ENCODE measurements around the gene GUF1.

Gene GUF1, protein sequence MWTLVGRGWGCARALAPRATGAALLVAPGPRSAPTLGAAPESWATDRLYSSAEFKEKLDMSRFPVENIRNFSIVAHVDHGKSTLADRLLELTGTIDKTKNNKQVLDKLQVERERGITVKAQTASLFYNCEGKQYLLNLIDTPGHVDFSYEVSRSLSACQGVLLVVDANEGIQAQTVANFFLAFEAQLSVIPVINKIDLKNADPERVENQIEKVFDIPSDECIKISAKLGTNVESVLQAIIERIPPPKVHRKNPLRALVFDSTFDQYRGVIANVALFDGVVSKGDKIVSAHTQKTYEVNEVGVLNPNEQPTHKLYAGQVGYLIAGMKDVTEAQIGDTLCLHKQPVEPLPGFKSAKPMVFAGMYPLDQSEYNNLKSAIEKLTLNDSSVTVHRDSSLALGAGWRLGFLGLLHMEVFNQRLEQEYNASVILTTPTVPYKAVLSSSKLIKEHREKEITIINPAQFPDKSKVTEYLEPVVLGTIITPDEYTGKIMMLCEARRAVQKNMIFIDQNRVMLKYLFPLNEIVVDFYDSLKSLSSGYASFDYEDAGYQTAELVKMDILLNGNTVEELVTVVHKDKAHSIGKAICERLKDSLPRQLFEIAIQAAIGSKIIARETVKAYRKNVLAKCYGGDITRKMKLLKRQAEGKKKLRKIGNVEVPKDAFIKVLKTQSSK

GRCh38 chr4:44678094-44679041, at the start of gene GUF1:
Gene GUF1, plus strand, starts transcription at chr4:44678420. Its CDS starts 203 bp downstream, at chr4:44678623.
- peak within 1 kb of the TSS; percentile 71 to 73 for H3K4me3 ChIP-seq (replicated peaks in 1 of 2; ENCODE audit: low read depth in 2 of 2, low read length in 2 of 2)
- peak; percentile 90 to 92 for DNase-seq (ENCODE audit: low read depth in 2 of 2)
- TF ChIP-seq, protein P1, sequence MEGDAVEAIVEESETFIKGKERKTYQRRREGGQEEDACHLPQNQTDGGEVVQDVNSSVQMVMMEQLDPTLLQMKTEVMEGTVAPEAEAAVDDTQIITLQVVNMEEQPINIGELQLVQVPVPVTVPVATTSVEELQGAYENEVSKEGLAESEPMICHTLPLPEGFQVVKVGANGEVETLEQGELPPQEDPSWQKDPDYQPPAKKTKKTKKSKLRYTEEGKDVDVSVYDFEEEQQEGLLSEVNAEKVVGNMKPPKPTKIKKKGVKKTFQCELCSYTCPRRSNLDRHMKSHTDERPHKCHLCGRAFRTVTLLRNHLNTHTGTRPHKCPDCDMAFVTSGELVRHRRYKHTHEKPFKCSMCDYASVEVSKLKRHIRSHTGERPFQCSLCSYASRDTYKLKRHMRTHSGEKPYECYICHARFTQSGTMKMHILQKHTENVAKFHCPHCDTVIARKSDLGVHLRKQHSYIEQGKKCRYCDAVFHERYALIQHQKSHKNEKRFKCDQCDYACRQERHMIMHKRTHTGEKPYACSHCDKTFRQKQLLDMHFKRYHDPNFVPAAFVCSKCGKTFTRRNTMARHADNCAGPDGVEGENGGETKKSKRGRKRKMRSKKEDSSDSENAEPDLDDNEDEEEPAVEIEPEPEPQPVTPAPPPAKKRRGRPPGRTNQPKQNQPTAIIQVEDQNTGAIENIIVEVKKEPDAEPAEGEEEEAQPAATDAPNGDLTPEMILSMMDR (IDR thresholded peaks at IDR 0.05; ENCODE audit: low read depth, low read length), result no peak

GRCh38 chr4:44629280-44629866, 48.8 kb upstream of the GUF1 start:
- no peak overlapping the region for H3K4me3 ChIP-seq (replicated peaks in 1 of 2; ENCODE audit: low read depth in 2 of 2, low read length in 2 of 2)
- peak; percentile 63 to 71 for DNase-seq (ENCODE audit: low read depth in 2 of 2)
- TF ChIP-seq, protein P1 (IDR thresholded peaks at IDR 0.05; ENCODE audit: low read depth, low read length), result peak; percentile 68

DNA sequence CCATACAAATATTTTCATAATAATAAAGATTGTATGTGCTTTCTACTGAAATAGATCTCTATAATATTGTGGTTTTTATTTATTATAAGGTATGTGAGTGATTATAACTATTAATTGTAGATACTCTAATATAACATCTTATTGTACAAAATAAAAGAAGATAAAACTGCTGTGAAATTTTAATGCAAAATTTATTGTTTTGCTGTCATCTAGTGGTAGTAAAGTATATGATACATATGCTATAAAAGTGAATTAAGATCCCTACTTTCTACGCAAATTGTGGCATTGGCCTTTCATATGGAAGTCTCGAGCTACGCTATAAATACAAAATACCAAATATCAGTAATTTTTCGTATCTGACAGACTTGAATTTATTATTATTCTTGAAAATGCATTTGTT, 46.1 kb upstream of the GUF1 start:
- no peak for DNase-seq (ENCODE audit: low read depth in 2 of 2)
- TF ChIP-seq, protein P1 (IDR thresholded peaks at IDR 0.05; ENCODE audit: low read depth, low read length), result peak; percentile 14
- H3K4me3 ChIP-seq (replicated peaks in 1 of 2; ENCODE audit: low read depth in 2 of 2, low read length in 2 of 2), result no peak overlapping the region

GRCh38 chr4:44632733-44633132, 45.5 kb upstream of the GUF1 start:
- no peak overlapping the region for H3K4me3 ChIP-seq (replicated peaks in 1 of 2; ENCODE audit: low read depth in 2 of 2, low read length in 2 of 2)
- TF ChIP-seq, protein P1 (IDR thresholded peaks at IDR 0.05; ENCODE audit: low read depth, low read length), result no peak
- no peak for DNase-seq (ENCODE audit: low read depth in 2 of 2)

- TF ChIP-seq, protein P1 (IDR thresholded peaks at IDR 0.05; ENCODE audit: low read depth, low read length), result no peak
Measured at GRCh38 chr4:44638091-44638490, 40.1 kb upstream of the GUF1 start.

GRCh38 chr4:44646151-44646550, 32.1 kb upstream of the GUF1 start:
- H3K4me3 ChIP-seq (replicated peaks in 1 of 2; ENCODE audit: low read depth in 2 of 2, low read length in 2 of 2), result no peak overlapping the region
- no peak for DNase-seq (ENCODE audit: low read depth in 2 of 2)
- TF ChIP-seq, protein P1 (IDR thresholded peaks at IDR 0.05; ENCODE audit: low read depth, low read length), result no peak

More at GRCh38 chr4:44638091-44638490, 40.1 kb upstream of the GUF1 start:
- no peak for DNase-seq (ENCODE audit: low read depth in 2 of 2)
- no peak overlapping the region for H3K4me3 ChIP-seq (replicated peaks in 1 of 2; ENCODE audit: low read depth in 2 of 2, low read length in 2 of 2)
